Stimulated activated CD4-positive, alpha-beta T cell treated with anti-CD3 and anti-CD28 coated beads, Interleukin-4, amount 100 ng/mL, for 48 hours (primary cell): ENCODE measurements around the gene ABCA13.
"Not testable (repeated sequence)": the region's sequence is repeated elsewhere in the genome, so short reads cannot be mapped to it uniquely, and the experiment has no call there.

ENCODE experiments used
- DNase-seq, 2 donors: peaks; one replicate each; pipeline ENCODE4 v3.0.0-alpha.2; 2020; ENCODE audit warnings: low read depth in 2 of 2

Gene ABCA13

DNA sequence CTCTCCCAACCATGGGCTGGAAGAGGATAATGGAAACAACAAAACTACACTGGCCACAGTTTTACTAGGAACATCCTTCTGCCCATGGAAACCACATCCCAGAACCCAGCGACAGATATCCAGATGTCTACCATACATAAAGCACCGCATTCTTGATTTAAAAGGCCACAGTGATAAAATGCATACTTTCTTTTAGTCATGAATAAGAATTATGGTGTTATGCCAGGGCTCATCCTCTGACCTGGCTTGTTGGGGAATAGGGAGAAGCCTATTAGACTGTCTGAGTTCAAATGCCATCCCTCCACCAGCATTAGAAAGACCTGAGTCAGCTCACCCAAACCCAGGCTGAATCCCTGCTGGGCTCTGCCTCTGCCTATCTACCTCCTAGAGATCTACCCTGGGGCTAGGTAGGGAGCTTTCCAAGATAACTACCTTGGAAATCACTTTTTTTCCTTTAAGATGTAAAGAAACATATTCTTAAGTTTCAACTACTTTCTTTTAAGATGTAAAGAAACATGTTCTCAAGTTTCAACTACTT, 5.2 kb downstream of the ABCA13 start:
- DNase-seq: no peak

DNA sequence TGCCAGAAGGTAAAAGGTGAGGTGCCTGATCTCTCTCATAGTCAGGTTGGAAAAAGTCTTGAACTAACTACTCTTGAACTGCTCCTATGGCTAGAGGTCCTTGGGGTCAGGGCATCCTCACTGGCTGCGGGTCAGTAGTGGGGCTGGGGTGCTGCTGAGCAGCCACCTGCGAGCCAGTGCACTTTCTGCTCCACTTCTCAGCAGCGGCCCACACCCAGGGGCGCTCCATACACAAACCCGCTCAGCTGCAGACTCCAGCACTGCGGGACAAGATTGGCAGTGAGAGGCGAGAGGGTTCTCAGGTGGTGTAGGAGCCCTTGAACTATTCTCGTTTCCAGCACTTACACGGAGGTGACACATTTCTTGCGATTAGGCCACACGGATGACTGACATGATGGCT, 6.0 kb downstream of the ABCA13 start:
- no peak for DNase-seq

DNA sequence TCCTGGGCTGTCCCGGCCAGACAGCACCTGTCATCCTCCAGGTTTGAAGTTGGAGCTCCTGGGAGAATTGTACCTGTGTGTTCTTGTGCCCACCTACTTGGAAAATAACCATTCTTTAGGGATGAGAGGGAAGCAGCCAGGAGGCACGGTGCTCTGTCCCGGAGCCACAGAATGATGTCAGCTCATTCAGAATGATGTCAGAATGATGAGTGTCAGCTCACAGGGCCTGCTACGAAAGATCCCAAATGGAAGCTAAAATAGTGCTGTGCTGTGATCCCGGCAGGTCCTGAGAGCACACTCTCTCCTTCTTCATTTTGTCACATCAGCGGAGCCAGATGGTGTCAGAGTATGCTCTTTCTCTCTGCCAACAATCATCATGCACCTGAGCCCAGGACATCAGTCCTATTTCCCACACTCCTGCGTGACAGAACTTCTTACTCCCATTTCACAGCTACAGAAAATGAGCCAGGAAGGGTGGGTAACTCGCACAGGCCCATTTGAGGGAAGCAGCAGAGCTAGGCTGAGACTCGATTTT, 8.3 kb downstream of the ABCA13 start:
- DNase-seq: no peak

DNA sequence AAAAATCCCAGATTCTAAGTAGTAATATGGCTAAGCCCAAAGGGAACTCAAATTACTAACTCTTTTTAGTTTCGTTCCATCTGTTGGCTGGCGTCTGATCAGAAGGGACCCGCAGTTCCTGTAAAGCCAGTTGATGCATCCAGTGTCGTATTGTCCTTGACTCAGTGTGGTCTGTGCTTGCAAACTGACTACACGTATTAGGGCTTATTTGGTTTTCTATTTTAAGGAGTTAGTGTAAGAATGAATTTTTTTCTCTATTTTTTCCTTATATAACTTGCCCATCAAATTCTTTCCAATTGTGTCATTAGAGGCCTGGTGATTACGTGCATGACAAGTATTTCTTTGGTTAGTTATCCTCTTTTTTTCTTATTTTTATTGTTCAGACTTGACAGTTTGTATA, 9.7 kb downstream of the ABCA13 start:
- DNase-seq: no peak

DNA sequence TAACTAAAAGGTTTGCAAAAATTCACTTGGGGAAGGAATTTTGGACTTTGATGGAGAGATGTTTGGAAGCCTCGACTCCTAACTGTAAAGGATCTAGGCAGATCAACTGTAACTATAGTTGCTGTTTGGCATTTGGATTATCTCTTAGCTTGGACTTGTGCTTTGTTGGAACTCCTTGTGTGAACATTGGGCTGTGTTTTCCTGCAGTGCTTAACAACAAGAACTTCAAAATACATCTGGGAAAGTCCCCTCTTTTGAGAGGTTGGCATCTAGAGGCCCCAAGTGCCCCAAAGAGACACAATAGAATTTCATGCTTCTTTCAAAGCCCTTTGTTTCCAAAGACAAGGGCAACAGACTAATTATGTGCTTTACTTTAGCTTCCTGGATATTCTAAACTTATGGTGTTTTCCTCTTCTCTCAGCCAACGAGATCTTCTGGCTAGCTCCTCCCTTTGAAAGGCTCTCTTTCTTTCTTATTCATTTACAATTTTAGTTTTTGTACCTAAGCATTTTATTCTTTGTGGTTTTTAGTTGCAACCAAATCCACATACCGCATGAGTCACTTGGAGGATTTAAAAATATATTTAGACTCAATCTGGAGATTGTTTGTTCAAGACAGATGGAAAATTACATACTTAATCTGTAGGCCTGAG, 11.6 kb downstream of the ABCA13 start:
- DNase-seq: no peak

DNA sequence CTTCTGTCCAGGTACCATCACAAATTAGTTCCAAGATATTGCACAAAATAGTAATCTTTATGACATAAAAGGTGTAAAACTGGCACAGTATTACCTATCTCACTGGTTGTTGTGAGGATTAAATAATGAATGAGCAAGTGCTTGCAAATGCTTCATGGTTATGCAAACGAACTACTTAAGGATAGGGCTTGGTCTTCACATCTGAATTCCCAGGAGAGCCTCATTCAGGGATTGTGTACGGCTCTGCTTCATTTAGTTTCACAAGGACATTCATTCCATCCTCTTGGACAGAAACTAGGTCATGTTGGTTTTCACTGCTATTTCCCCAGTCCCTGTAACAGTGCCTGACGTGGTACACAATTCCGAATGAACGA, 12.1 kb downstream of the ABCA13 start:
- no peak for DNase-seq

DNA sequence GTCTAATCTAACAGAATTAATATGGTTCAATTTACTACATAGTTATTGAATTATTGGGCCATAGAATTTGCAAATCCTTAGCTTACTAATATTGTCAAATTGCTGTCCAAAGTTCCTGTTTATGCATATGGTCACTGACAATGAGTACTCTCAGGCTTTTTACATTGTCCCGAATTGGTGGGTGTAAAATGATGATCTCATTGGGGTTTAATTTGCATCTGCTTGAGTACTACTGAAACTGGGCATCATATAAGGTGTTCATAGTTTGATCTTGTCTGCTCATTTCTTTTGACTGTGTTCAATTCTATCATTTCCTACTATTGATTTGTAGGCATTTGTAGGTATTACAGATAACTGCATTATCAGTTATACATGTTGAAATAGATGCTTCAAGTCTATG, 12.7 kb downstream of the ABCA13 start:
- DNase-seq: no peak

DNA sequence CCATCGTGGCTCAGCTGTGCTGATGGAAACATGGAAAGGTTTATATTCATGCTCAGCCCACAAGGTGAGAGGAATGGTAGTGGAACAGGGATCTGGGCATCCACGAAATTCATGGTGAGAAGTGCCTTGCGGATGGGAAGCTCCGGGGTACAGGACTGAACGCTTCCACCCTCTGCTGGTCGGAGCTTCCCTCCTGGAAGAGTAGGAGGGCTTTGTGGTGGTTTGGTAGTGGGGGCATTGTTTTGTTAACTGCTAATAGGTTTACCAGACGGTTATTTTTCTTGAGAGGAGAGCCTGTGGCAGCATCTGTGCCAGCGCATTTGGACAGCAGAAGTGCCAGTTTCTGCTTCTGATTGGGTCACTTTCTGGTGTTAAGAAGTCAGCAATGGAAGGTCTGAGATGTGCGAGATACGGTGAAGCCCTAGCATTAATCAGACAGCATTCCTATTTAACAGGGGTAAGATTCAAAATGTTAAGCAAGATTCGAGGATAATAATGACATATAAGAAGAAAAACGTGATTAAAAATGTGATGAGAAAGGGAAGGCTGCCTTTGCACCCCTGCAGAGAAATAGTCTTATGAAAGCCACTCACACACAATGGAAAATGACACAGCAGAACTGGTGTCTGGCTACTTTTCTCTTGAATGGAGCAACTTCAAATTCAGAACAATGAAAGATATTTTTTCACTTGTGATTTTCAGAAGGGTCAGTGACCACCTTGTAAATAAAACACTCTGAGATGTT, 17.7 kb downstream of the ABCA13 start:
- DNase-seq: no peak

DNA sequence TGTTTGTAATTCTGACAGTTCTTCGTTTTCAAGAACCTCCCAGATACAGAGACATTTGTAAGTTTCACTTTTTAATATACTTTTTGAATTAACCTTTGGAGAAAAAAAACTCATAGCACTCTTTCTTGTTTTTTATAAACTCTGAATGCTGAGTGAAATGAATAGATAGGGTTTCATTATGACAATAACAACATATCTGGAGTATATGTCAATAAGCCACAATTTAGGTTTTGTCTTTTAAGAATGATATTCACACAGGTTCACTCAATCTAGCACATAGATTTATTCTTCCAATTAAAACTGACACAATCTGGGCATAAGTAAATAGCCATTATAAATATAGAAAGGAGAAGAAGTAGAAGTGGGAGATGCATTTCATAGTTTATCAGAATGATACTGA, 21.7 kb downstream of the ABCA13 start:
- no peak for DNase-seq

DNA sequence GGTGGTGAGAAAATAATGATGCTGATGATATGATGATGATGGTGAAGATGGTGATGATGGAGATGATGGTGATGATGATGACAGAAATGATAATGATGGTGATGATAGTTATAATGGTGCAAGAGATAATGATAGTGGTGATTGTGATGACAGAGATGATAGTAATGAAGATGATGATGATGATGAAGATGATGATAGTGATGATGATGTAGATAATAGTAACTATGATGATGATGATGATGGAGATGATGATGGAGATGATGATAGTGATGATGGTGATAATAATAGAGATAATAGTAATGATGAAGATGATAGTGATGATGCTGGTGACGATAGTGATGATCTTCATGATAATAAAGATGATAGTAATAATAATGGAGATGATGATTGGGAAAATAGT, 22.2 kb downstream of the ABCA13 start:
- DNase-seq: no peak

DNA sequence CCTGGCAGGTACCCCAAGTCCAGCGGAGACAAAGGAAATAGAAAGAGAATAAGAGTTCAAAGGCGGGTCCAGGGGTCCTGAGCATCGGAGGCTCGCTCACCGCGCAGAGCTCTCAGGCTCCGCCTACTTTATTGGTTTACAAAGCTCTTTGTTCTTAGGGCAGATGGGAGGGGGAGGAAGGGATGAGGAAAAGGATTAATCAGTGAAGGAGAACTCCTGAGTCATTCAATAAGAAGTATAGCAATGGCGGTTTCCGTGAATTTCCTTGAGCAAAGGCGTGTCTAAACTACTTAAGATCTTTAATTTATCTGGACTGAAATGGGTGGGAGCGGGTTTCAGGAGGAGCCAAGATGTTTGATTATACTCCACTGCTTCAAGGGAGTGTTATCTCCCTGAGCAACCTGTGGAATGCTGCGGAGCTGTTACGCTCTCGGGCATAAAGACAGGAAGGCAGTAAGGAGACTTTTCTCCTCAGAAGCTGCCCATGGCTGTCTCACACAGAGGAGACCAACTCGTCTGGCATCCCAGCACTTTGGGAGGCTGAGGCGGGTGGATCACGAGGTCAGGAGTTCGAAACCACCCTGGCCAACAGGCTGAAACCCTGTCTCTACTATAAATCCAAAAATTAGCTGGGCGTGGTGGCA, 29.8 kb downstream of the ABCA13 start:
- not testable (repeated sequence) for DNase-seq

DNA sequence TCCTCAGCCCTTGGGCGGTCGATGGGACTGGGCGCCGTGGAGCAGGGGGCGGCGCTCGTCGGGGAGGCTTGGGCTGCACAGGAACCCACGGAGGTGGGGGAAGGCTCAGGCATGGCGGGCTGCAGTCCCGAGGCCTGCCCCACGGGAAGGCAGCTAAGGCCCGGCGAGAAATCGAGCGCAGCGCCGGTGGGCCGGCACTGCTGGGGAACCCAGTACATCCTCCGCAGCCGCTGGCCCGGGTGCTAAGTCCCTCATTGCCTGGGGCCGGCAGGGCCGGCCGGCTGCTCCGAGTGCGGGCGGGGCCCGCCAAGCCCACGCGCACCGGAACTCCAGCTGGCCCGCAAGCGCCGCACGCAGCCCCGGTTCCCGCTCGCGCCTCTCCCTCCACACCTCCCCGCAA, 31.7 kb downstream of the ABCA13 start:
- not testable (repeated sequence) for DNase-seq

DNA sequence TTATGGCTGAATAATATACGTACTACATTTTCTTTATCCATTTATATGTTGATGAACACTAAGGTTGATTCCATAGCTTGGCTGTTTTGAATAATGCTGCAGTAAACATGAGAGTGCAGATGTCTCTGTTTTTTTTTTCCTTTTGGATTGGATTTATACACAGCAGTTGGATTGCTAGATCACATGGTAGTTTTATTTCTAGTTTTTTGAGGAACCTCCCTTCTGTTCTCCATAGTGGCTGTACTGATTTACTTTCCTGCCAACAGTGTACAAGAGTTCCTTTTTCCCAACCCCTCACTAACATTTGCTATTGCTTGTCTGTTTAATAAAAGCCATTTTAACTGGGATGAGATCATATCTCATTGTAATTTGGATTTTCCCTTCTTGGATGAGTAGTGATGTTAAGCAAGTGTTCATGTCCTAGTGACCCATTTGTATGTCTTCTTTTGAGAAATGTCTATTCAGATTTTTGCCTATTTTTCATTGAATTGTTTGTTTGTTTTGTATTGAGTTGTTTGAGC, 36.0 kb downstream of the ABCA13 start:
- no peak for DNase-seq

DNA sequence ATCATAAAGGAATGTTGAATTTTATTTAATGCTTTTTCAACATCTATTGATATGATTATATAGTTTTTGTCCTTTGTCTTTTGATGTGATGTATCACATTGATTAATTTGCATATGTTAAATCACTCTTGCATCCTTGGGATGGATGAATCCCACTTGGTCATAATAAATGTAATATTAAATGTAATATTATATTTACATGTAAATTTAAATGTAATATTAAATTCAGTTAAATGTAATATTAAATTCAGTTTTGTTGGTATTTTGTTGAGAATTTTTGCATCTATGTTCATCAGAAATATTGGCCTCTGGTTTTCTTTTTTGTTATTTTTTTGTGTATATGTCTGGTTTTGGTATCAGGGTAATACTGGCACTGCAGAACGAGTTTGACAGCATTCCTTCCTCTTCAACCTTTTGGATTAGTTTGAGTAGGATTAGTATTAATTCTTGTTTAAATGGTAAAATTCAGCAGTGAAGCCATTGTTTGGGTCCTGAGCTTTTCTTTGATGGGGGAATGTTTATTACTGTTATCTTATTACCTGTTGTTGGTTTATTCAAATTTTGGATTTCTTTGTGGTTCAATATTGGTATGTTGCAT, 37.8 kb downstream of the ABCA13 start:
- no peak for DNase-seq

DNA sequence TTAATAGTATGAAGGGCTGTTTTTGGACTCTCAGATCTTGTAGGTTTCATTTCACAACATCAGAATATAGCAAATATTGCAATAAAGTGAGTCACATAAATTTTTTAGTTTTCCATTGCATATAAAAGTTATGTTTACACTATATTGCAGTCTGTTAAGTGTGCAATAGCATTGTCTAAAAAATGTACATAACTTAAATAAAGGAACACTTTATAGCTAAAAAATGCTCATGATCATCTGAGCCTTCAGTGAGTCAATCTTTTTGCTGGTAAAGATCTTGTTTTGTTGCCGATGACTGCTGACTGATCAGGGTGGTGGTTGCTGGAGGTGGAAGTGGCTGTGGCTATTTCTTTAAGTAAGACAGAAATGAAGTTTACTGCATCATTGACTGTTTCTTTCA, 42.0 kb downstream of the ABCA13 start:
- DNase-seq: no peak

DNA sequence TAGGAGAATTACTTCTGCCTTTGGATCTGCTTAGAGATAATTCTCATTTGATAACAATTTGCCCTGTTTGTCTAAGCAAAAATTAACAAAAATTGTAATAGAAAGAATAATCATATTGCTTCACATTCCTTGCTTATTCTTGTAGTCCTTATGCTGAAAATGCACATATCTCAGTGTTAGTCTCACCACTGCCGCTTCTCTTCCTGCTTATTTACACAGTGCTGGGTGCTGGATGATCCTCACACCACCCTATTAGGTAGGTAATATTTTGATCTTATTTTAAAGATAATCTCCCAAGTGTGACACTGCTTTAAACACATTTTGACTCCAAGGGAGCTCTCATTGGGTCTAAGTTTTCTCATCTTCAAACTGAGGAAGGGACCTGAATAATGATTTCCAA, 46.0 kb downstream of the ABCA13 start:
- no peak for DNase-seq

DNA sequence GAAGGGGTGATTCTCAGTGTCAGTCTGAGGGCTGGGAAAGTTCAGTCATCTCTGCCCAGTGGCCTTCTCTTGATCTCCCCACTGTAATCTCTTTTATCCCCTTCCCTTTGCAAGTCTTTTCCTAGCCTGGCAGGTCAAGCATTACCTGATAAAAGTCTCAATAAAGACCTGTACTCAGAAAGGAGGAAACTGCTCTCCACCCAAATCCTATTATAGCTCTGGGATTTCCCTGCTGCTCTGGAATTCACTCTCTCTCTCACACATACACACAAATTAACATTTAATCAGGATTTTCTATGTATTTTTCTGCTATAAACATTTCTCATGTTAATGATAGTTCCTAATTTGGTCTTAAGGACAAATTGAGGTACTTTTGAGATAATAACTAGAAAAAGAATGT, 46.5 kb downstream of the ABCA13 start:
- no peak for DNase-seq

DNA sequence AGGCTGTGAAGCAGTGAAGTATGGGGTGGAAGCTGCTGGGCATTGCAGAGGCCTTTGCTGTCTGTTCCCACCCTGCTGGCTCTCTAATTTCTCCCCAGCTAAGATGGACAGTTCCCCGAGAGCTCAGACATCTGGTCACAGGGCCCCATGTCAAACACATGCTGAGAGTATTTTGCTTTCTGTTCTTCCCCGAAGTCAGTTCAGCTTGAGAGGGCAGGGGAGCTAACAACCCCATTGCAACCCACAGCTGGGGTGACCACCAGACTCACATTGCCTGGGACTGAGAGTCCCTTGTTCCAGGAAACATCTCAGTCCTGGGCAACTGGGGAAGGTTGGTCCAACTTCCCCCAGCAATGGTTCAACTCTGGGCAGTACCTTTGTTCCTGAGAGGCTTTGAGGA, 52.8 kb downstream of the ABCA13 start:
- no peak for DNase-seq

DNA sequence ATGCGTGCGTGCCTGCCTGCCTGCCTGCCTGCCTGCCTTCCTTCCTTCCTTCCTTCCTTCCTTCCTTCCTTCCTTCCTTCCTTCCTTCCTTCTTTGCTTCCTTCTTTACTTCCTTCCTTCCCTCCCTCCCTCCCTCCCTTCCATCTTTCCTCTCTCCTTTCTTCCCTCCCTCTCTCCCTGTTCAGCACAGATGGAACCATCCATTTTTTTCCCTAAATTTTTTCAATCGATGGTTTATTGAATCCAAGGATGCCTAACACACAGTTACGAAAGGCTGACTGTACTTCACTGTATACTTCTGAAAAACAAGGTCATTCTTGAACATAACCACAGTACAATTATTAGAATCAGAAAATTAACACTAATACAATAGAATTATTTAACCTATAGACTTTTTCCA, 53.8 kb downstream of the ABCA13 start:
- no peak for DNase-seq

DNA sequence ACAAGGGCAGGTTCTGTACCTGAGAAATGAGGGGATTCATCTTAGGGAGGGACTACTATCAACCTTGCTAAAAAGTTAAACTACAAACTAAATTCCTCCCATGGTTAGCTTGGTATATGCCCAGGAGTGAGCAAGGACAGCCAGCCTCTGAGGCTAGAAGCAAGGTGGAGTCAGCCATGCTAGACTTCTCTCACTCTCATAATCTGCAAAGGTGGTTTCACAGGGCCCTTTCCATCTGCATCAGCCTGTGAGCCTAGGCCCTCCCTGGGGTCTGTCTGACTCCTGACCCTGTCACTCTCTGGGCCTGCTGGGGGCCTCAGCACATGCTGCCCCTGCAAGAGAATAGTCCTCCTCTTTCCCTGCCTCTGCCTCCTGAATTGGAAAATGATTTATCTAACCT, 66.1 kb downstream of the ABCA13 start:
- no peak for DNase-seq

DNA sequence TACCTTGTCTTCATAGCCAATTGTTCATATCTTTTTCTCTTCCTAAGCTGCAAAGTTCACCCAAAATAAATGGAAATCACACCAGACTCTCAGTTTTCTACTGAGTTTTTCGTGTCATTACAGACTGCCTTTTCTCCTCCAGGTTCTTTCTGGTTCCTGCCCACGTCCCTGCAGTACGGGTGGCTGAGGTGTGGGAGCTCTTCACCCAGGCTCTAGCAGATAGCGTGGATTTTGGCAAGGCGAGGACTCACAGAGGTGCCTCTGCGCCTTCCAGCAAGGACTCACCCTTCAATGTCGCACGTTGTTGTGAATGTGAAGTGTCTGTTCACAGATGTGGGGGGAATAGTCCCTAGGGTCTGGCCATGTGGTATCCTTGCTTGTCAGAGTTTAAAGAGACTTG, 71.6 kb downstream of the ABCA13 start:
- no peak for DNase-seq

DNA sequence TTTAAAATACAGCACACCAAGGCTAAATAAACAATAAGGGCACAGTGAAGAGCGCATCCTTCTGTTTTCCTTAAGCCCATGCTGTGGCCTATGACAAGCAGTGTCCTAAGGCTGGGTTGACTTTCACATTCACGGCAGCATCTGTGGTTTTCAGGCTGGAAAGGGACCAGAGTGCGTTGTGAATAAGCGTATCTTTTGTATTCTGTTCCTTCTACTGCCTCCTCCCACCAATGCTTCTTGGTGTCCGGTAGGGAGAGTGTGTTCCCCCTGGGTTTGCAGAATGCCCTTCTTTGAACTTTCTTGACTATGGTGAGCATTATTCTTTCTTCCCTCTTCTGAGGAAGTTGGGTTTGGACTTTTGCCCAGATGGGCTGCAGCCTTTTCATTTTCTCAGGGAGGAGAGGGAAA, 73.6 kb downstream of the ABCA13 start:
- no peak for DNase-seq
